GM12865 (cell line): ENCODE results near the gene SLC38A11.

Source experiments
- DNase-seq: peaks from one replicate; pipeline ENCODE4 v3.0.0; 2010; ENCODE audit warnings: low read depth
- H3K4me3 ChIP-seq: 2 replicates; pipeline ENCODE4 v1.5.1; 2011; ENCODE audit warnings: mild to moderate bottlenecking, low read depth, low read length, control low read depth
- CTCF ChIP-seq: IDR thresholded peaks from 2 replicates; pipeline ENCODE4 v1.5.1; 2011; ENCODE audit warnings: low read length, control low read depth, low read depth, inconsistent platforms; ENCODE audit not compliant: insufficient read depth; ENCODE audit errors: missing control alignments

Gene SLC38A11

DNA sequence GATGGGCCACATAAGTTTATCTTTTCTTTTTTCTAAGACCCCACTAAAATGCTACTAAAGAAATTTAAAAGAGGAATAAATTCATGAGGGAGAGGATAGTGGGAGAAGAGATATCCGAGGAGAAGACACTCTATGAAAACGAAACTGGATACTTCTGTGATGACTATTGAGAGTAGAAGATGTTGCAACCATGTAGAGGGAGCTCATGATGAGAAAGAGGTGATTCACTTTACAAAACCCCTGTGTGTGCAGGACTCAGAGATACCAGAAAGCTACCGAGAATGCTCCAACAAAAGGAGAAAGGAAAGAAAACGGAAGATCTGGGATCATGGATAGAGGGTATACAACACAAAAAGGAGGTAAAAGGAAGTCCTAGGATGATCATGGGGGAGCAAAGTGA lies 34.9 kb downstream of the SLC38A11 start:
- no peak for TF ChIP-seq CTCF
- H3K4me3 ChIP-seq: no peak overlapping the region
- no peak for DNase-seq

DNA sequence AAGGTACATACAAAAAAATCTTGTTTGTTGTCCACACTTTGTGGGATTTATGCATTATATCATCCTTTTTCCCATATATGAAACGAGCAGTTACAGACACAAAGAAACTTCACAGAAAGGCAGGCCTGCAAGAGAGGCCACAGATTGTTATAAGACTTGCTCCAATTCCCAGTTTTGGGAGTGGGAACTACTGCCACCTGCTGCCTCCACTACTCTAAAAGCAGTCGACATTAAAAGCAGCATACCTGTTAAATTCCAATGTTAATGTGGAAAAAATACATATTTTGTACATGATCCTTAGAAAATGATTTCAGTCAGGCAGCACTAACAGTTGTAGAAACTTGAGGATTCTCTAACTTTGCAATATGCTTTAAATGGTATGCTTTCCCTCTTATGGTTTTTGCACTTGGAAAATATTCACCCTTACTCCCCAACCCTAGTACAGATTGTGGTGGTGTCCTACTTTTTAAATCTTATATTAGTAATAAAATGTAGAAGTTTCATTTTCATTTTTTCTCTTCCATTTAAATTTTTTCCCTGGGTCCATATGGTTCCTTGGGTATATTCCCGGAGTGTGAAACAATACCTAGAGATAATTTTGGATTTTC lies 37.9 kb downstream of the SLC38A11 start:
- TF ChIP-seq CTCF: no peak
- no peak for DNase-seq
- H3K4me3 ChIP-seq: no peak overlapping the region

DNA sequence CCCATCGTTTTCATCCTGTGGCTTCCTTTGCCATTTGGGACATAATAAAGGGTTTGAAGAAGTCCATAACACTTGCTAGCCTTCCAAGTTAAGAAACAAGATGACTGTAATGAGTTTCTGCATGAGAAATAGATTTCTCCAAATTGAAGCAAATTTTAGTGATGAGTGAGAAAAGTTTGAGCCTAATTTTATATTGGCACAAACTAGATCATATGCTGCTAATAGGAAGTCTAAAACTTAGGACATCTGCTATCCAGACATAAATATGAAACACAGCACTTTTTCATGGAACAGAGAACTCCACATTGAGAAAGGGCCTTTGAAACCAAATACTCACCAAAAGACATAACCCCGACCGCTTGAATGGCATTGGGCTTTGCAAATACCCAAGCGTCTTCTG lies 39.8 kb downstream of the SLC38A11 start:
- DNase-seq: no peak
- no peak for TF ChIP-seq CTCF
- no peak overlapping the region for H3K4me3 ChIP-seq

- no peak for TF ChIP-seq CTCF
- DNase-seq: no peak
These were observed 41.5 kb downstream of the SLC38A11 start for GRCh38 chr2:164913640-164914350.

GRCh38 chr2:164913011-164913410 lies 42.3 kb downstream of the SLC38A11 start:
- TF ChIP-seq CTCF: no peak
- no peak for DNase-seq

More at GRCh38 chr2:164913640-164914350, 41.5 kb downstream of the SLC38A11 start:
- no peak overlapping the region for H3K4me3 ChIP-seq

GRCh38 chr2:164911832-164912231 lies 43.5 kb downstream of the SLC38A11 start:
- DNase-seq: no peak
- H3K4me3 ChIP-seq: no peak overlapping the region
- TF ChIP-seq CTCF: no peak

More at GRCh38 chr2:164913011-164913410, 42.3 kb downstream of the SLC38A11 start:
- no peak overlapping the region for H3K4me3 ChIP-seq
